Progenitor cell of endocrine pancreas (in vitro differentiated cells): ENCODE measurements around the gene NLRP14. TPM values are rescaled to one million over a fixed set of nuclear protein-coding genes. Genes with fewer than 3 reads are reported as not detected.

Experiments
- DNase-seq: peaks from one replicate; pipeline ENCODE4 v3.0.0; 2021; ENCODE audit warnings: low spot score; ENCODE audit not compliant: unreplicated experiment
- H3K27ac Mint-ChIP-seq: 2 replicates; pipeline ENCODE4 v1.8.0; 2021; ENCODE audit warnings: mild to moderate bottlenecking, moderate library complexity, mixed read lengths
- H3K27me3 Mint-ChIP-seq: 2 replicates; pipeline ENCODE4 v1.8.0; 2021; ENCODE audit warnings: mixed read lengths
- H3K36me3 Mint-ChIP-seq: 2 replicates; pipeline ENCODE4 v1.8.0; 2022; ENCODE audit warnings: mixed read lengths; ENCODE audit not compliant: insufficient read depth
- H3K4me1 Mint-ChIP-seq: 2 replicates; pipeline ENCODE4 v1.8.0; 2021; ENCODE audit warnings: low read depth, mixed read lengths
- H3K4me3 Mint-ChIP-seq: 2 replicates; pipeline ENCODE4 v1.8.0; 2021; ENCODE audit warnings: low read depth, mild to moderate bottlenecking, moderate library complexity, mixed read lengths
- H3K9me3 Mint-ChIP-seq: 2 replicates; pipeline ENCODE4 v1.8.0; 2021; ENCODE audit warnings: low read depth, mixed read lengths
- CTCF ChIP-seq: fragments of 200-600 bp; sonication (generic); IDR thresholded peaks from one replicate; pipeline ENCODE4 v1.5.0; 2021; ENCODE audit warnings: antibody characterized with exemption, mild to moderate bottlenecking; ENCODE audit not compliant: unreplicated experiment
- total RNA-seq: library from RNA; stranded (reverse); gene quantifications from 2 replicates; pipeline ENCODE4 v1.2.1, GENCODE V29; 2021

The NLRP14 gene
- total RNA-seq, 1 donor from 2014 or later, result 0.26 TPM

GRCh38 chr11:7072401-7073028 lies 52.2 kb downstream of the NLRP14 start:
- no peak overlapping the region for H3K4me3 Mint-ChIP-seq
- peaks cover 4% of the 10 kb centered on the region for H3K9me3 Mint-ChIP-seq
- H3K27me3 Mint-ChIP-seq, result no peaks in the 10 kb centered on the region
- no peaks in the 10 kb centered on the region for H3K36me3 Mint-ChIP-seq
- H3K4me1 Mint-ChIP-seq, result peaks cover 11% of the 10 kb centered on the region
- no peak for TF ChIP-seq CTCF
- H3K27ac Mint-ChIP-seq, result peak overlapping the region; percentile 74
- DNase-seq, result no peak

- H3K27ac Mint-ChIP-seq, result no peak overlapping the region
- H3K9me3 Mint-ChIP-seq, result peaks cover 19% of the 10 kb centered on the region
- H3K27me3 Mint-ChIP-seq, result no peaks in the 10 kb centered on the region
- no peak overlapping the region for H3K4me3 Mint-ChIP-seq
- TF ChIP-seq CTCF, result no peak
- H3K4me1 Mint-ChIP-seq, result peaks cover 11% of the 10 kb centered on the region
- no peak for DNase-seq
- no peaks in the 10 kb centered on the region for H3K36me3 Mint-ChIP-seq
These were observed 56.8 kb downstream of the NLRP14 start for GRCh38 chr11:7077101-7077500.

GRCh38 chr11:7079545-7080135 lies 59.4 kb downstream of the NLRP14 start:
- Mint-ChIP-seq H3K4me1 (peaks cover 3% of the 10 kb centered on the region), H3K27ac (no peak overlapping the region), H3K4me3 (no peak overlapping the region), H3K27me3 (no peaks in the 10 kb centered on the region), H3K9me3 (peaks cover 19% of the 10 kb centered on the region), H3K36me3 (no peaks in the 10 kb centered on the region)
- TF ChIP-seq CTCF, result no peak
- DNase-seq, result no peak

- Mint-ChIP-seq H3K27ac (no peak overlapping the region), H3K27me3 (no peaks in the 10 kb centered on the region), H3K4me3 (no peak overlapping the region), H3K9me3 (peaks cover 19% of the 10 kb centered on the region), H3K4me1 (no peaks in the 10 kb centered on the region), H3K36me3 (no peaks in the 10 kb centered on the region)
- DNase-seq, result no peak
- no peak for TF ChIP-seq CTCF
These were observed 60.6 kb downstream of the NLRP14 start for GRCh38 chr11:7080900-7081299.

- Mint-ChIP-seq H3K4me1 (no peaks in the 10 kb centered on the region), H3K4me3 (no peak overlapping the region), H3K9me3 (peaks cover 19% of the 10 kb centered on the region)
These were observed 61.2 kb downstream of the NLRP14 start for GRCh38 chr11:7081441-7081840.

More at GRCh38 chr11:7081441-7081840, 61.2 kb downstream of the NLRP14 start:
- DNase-seq, result no peak
- H3K27me3 Mint-ChIP-seq, result no peaks in the 10 kb centered on the region
- no peak overlapping the region for H3K27ac Mint-ChIP-seq
- no peak for TF ChIP-seq CTCF
- no peaks in the 10 kb centered on the region for H3K36me3 Mint-ChIP-seq
